GM21737 (cell line): ENCODE results near the gene SFPQ.
"Not testable (repeated sequence)": the region's sequence is repeated elsewhere in the genome, so short reads cannot be mapped to it uniquely, and the experiment has no call there.

ENCODE experiments used
- ATAC-seq: cut with Tn5 transposase; IDR thresholded peaks from one replicate; pipeline ENCODE4 v1.9.1; 2021; ENCODE audit warnings: mild to moderate bottlenecking, moderate library complexity; ENCODE audit not compliant: unreplicated experiment

The SFPQ gene

DNA sequence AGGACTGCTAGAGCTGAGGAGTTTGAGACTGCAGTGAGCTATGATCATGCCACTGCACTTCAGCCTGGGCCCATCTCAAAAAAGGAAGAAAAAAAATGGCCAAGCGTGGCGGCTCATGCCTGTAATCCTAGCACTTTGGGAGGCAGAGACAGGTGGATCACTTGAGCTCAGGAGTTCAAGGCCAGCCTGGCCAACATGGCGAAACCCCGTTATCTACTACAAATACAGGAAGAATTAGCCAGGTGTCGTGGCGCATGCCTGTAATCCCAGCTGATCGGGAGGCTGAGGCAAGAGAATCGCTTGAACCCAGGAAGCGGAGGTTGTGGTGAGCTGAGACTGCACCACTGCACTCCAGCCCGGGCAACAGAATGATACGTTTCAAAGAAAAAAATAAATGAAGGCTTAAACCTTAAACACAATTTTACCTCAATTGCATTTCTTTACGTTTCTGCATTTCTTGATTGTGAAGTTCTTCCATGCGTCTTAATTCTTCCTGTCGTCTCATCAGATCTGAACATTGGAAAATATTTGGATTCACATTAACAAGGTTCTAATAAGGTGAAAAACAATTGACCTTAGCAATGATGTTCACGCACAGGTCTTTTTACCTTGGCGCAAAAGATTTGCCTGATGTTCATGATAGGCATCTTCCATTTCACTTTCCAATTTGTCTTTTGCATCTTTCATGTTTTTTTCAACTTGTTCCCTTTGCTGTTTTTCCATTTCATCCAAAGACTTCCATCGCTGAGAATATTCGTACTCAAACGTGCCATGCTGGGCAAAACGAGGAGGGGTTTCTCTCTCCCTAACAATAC lies 4.2 kb downstream of the SFPQ start:
- ATAC-seq = no peak

GRCh38 chr1:35187816-35188342 lies 5.1 kb downstream of the SFPQ start:
- ATAC-seq = no peak

DNA sequence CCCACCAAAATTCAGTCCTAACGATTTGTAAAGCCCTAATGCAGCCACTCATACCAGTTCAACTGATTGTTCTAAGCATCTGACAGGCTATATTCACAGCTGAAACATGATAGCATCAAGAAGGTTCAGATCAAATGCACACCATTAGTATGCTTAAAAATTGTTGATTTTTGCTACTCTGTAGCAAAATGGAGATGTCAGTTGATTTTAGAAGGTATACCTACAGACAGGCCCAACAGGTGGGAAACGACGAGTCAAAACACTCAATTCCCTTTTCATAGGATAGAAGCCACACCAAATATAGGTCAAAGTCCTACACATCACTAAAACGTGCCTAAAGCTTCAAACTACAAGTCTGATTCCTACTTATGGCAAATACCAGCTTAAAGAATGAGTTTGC lies 6.7 kb downstream of the SFPQ start:
- ATAC-seq = no peak

DNA sequence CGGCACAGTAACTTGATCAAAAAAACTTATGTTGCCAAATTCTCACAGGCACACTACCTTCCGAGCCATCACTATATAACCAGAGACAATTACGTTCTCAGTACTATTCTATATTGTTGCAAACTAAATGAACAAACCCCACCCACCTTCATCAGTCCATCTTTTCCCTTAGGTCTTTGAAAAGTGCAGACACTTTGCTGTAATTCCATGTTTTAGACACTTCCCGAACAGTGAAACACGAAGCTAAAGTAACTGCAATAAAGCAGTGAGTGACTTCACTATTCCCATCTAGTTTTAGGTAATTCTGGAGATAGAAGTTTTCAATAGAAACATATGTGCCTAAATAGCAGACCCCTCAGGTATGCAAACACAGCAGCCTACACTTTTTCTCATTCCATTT lies 7.7 kb downstream of the SFPQ start:
- no peak for ATAC-seq

GRCh38 chr1:35184495-35185199 lies 8.3 kb downstream of the SFPQ start:
- no peak for ATAC-seq

- ATAC-seq = no peak
Measured at GRCh38 chr1:35181790-35182455, 11.0 kb downstream of the SFPQ start.

GRCh38 chr1:35180776-35181374 lies 12.1 kb downstream of the SFPQ start:
- ATAC-seq = no peak

DNA sequence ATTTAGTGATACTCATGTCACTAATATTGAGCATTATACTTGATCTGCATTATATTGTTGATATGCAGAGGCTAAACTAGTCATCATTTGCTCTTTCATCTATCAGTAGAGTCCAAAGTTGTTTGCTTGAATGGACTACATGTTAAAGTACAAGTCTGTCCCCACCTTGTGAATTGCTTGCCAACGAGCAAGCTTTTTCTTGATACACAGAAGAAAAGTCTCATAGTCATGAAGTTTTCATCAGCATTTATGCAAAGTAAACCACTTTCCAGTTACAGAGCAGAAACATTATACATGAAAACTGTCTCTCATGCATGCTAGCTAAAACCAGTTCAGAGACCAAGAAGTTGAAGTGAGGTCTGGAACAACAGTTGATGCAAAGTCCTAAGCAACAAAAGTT lies 13.0 kb downstream of the SFPQ start:
- ATAC-seq = no peak

GRCh38 chr1:35178874-35179380 lies 14.0 kb downstream of the SFPQ start:
- no peak for ATAC-seq

DNA sequence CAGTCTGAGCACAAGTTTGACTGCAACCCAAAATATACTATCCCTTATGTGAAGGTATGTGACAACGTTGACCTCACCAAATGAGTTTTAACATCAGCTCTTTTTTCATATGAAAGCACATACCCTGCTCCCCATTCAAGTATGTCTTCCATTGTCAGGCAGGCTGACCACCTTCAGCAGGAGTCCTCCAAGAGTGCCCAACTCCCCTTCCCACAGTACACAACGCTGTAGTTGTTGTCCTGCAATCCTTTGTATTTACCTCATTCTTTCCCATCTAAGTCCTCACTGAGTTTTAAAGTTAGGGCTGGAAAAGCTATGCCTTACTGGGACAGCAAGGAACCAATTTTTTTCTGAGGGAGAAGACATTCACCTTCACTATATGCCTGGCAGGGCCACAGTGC lies 14.7 kb downstream of the SFPQ start:
- ATAC-seq = no peak

DNA sequence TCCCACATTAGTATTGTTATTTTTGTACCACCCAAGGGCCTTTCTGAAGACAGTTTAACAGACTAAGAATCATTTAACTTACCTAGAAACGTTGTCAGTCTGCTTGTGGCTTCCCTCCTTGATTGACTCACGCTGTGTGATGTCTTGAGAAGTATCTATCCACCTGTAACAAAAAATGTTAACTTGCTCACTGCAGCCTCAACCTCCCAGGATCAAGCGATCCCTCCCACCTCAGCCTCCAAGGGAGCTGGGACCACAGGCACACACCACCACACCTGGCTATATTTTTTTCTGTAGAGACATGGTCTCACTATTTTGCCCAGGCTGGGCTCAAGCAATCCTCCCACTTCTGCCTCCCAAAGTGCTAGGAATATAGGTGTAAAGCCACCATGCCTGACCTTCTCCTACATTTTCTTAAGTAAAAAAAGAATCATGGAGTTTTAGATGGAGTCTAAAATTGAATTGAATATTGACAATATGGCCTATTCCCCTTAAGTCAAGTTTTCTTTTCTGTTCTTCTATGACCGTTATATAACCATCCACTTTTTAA lies 15.6 kb downstream of the SFPQ start:
- no peak for ATAC-seq

GRCh38 chr1:35175602-35176001 lies 17.3 kb downstream of the SFPQ start:
- no peak for ATAC-seq

DNA sequence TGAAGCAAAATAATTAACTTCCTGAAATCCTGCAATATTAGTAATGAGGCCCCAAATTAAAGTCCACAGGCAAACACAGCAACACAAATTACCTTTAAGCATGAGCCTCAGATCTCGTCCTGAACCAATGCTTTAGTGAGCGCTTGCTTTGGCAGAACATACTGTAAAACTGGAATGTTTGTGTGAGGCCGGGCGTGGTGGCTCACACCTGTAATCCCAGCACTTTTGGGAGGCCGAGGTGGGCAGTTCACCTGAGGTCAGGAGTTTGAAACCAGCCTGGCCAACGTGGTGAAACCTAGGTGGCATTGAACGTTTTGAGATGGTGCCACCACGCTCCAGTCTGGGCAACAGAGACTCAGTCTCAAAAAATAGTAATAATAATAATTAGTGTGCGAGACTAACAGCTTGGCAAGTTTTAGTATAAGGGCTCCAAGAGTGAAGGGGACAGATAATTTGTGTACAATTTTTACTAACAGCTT lies 17.8 kb downstream of the SFPQ start:
- no peak for ATAC-seq

DNA sequence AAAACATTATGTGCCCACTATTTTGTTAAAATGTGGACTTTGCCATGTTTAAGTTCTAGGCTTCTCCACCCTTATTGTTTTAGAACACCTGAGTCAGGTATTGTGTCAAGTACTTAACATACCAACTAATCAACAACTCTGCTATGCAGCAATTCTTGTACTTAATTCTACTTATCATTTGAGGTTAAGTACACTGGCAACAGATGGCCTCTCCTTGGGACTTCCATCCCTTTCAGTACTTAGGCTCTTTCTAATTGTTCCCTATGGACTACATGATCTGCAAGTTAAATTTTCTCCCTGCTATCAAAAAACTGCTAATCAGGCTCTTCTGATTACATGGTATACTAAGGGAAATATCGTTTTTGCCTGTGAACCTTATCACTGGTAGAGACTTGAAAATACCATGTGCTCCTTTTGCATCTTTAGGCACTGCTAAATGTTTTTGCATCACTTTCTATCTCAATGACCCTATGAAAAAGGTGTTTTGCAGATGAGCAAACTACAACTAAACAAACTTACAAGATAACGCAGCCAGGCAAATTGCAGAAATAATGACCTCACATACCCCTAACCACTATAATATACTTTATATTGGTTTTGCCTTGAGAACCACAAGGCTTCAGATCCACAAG lies 18.9 kb downstream of the SFPQ start:
- ATAC-seq = no peak

DNA sequence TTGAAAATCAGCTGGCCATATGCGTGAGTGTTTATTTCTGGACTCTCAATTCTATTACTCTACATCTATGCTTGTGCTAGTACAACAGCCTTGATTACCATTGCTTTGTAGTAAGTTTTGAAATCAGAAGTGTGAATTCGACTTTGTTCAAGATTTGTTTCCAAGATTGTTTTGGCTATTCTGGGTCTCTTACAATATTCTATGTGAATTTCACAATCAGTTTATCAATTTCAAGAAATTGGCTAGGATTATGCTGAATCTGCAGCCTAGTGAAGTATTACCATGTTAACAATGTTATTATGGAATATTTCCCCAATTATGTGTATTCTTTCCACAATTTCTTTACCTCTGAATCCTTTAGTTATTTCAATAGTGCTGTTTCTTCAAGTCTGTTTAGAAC lies 19.5 kb downstream of the SFPQ start:
- ATAC-seq = no peak

DNA sequence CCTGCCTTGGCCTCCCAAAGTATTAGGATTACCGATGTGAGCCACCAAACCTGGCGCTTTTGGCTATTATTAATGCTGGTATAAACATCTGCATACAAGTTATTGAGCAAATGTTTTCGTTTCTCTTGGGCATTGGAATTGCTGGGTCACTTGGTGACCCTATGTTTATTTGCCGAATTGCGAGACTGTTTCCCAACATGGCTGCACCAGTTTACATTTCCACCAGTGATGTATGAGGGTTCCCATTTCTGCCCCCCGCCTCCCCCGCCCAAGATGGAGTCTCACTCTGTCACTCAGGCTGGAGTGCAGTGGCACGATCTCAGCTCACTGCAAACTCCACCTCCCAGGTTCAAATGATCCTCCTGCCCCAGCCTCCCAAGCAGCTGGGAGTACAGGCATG lies 20.9 kb downstream of the SFPQ start:
- ATAC-seq = no peak

- no peak for ATAC-seq
Measured at GRCh38 chr1:35171579-35171978, 21.4 kb downstream of the SFPQ start.

DNA sequence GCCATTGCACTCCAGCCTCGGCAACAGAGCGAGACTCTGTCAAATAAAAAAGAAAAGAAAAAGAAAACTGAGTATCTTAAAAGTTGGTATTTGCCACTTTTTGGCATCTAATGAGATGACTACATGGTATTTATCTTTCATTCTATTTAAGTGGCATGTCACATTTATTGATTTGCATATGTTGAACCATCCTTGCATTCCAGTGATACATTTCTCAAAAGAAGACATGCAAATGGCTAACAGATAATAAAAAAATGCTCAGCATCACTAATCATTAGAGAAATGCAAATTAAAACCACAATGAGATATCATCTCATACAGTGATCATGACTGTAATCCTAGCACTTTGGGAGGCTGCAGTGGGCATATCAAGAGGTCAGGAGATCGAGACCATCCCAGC lies 28.1 kb downstream of the SFPQ start:
- no peak for ATAC-seq

GRCh38 chr1:35151220-35151619 lies 41.7 kb downstream of the SFPQ start:
- no peak for ATAC-seq

- ATAC-seq = not testable (repeated sequence)
Measured at GRCh38 chr1:35145892-35146549, 46.9 kb downstream of the SFPQ start.
